HG03442 (cell line): ENCODE results near the gene CDKL4.
A peak's percentile ranks its signal among the peaks of the same experiment; 100 is the strongest.
"Not testable (repeated sequence)": the region's sequence is repeated elsewhere in the genome, so short reads cannot be mapped to it uniquely, and the experiment has no call there.

Experiments
- ATAC-seq: cut with Tn5 transposase; IDR thresholded peaks from one replicate; pipeline ENCODE4 v1.9.1; 2021; ENCODE audit warnings: mild to moderate bottlenecking, moderate library complexity; ENCODE audit not compliant: unreplicated experiment

The CDKL4 gene

DNA sequence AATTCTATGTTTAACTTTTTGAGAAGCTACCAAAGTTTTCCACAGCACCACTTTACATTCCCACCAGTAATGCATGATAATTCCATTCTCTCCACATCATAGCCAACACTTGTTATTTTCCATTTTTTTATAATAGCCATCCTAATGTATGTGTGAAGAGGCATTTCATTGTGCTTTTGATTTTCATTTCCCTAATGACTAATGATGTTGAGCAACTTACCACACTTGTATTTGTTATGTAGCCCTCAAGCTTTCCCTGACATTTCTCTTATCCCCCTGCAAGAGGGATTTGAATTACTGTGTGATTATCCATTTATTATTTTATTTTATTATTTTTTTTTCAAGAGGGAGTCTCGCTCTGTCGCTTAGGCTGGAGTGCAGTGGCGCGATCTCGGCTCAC lies 99.4 kb downstream of the CDKL4 start:
- ATAC-seq, result no peak

- no peak for ATAC-seq
Observed at GRCh38 chr2:39142904-39143605, 100.7 kb downstream of the CDKL4 start.

- no peak for ATAC-seq
Observed at GRCh38 chr2:39141334-39142271, 102.2 kb downstream of the CDKL4 start.

DNA sequence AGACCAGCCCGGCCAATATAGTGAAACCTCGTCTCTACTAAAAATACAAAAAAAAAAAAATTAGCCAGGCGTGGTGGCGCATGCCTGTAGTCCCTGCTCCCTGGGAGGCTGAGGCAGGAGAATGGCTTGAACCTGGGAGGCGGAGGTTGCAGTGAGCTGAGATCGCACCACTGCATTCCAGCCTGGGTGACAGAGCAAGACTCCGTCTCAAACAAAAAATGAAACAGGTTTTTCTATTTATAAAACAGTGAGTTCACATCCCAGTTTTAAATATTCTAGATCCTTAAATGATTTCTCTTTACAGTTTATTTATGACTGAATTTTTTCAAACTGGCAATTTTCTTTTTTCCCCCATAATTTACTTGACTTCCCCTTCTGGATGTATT lies 102.8 kb downstream of the CDKL4 start:
- not testable (repeated sequence) for ATAC-seq

DNA sequence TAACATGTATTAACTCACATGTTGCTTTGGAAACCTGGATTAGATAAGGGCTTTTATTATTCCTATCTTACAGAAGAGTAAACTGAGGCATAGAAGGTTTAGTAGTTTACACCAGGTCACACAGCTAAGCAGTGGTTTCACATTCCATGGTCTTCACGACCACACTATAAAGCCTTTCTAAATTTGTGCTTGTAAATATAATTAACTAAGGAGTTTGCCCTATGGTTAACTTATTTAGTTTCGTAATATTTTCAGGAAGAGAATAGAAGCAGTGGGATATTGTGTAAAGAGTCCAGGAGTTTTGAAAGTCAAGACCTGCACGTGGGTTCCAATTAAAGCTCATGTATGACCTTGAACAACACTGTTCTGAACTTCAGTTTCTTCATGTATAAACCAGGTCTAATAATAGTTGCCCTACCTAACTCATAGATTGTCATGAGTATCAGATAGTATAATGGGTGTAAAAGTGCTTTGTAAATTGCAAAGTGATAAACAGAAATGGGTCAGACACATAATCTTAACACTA lies 103.4 kb downstream of the CDKL4 start:
- ATAC-seq, result no peak

GRCh38 chr2:39139511-39140237 lies 104.1 kb downstream of the CDKL4 start:
- no peak for ATAC-seq

- no peak for ATAC-seq
Observed at GRCh38 chr2:39138837-39139211, 104.9 kb downstream of the CDKL4 start.

- ATAC-seq, result not testable (repeated sequence)
Observed at GRCh38 chr2:39138187-39138836, 105.5 kb downstream of the CDKL4 start.

DNA sequence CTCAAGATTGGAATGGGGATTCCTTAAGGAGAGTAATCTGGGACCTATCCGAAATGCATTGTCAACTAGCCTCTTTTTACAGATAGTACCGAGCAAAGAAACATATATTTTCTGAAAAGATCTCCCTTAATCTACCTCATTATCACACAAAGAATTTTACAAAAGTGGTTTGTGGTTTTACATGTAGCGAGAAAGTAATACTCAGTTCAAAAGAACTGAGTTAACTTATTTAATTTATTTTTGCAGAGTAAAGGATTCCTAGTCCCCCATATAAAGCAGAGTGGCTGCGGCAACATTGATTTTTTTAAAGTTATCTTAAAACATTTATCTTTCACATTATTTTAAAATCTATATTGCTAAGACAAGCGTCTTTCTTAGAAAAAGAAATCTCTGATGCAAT lies 107.0 kb downstream of the CDKL4 start:
- no peak for ATAC-seq

GRCh38 chr2:39135690-39136259 lies 108.0 kb downstream of the CDKL4 start:
- no peak for ATAC-seq

GRCh38 chr2:39133215-39133851 lies 110.4 kb downstream of the CDKL4 start:
- no peak for ATAC-seq

GRCh38 chr2:39128919-39129391 lies 114.8 kb downstream of the CDKL4 start:
- peak; percentile 44 for ATAC-seq

DNA sequence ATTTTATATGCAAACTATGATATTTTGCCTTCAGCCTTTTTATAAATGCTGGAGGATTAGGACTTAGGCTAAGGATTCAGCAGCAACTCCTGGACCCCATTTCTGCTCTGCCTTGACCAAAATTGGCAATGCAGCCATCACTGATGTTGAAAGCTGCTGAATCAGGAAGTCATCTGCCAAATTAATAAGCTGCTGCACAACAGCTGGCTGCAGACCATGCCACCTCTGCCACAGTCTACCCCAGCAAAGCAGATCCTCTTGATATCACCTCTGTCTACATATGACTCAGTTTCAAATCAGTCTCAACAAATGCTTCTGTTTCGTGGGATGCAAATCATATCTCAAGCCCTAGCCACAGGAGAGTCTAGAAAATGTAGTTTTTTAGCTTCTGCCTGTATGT lies 115.8 kb downstream of the CDKL4 start:
- ATAC-seq, result peak; percentile 49
